A673 (cell line): Measurements from ENCODE around the gene NECTIN1.

ENCODE experiments used
- CTCF ChIP-seq: fragments of 300-800, 200-600 bp; sonication (generic); conservative IDR thresholded peaks from 2 replicates; pipeline ENCODE4 v1.5.1; 2017; ENCODE audit warnings: low read depth, mild to moderate bottlenecking, antibody characterized with exemption, low read length, moderate library complexity, mixed read lengths
- EZH2 ChIP-seq: fragments of 200-600 bp; sonication (generic); IDR thresholded peaks from 2 replicates; pipeline ENCODE4 v1.6.1; 2017; ENCODE audit warnings: borderline replicate concordance, low read depth, mild to moderate bottlenecking, mixed read lengths, antibody characterized with exemption, low read length; ENCODE audit not compliant: poor library complexity, severe bottlenecking

DNA sequence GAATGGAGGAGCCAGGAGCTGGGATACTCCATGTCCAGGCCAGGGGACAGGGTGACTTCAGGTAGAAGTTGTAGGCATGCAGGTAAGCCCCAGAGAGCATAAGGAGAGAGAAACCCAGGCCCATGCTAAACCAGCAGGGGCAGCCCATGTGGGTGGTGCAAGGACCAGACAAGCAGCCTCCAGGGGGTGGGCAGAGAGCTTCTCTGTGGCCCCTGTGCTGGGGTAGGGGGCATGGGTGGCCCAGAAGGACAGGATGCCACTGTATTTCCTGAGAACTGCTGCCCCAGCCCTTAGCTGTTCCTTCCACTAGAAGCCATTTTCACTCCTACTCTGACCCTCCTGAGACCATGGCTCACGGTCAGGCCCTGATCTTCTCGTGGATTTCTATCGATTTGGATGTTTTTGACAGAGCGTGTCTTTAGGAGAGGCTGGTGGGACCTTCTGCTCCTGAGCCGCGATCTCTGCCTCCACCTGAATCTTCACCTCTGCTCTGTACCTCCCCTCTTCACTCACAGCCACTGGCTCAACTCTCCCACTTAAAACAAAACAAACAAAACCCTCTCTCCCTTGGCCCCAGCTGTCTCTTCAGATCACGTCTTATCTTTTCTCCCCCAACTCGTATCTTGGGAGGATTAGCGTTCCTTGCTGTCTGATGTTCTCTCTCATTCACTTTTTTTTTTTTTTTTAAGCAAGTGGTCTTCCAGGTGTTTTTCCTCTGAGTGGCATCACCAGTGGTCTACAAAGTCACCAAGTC is 112.2 kb downstream of the NECTIN1 start:
- TF ChIP-seq CTCF (no peak), EZH2 (no peak)
